IMR-90 (cell line): ENCODE data around the gene ELMO1. TPM values are rescaled to one million over a fixed set of nuclear protein-coding genes. Genes with fewer than 3 reads are reported as not detected.

Experiments used
- ATAC-seq: fragments of 200-7000 bp; cut with Tn5 transposase; 2 replicates; pipeline ENCODE4 v1.9.1; 2020; ENCODE audit warnings: low read depth, mild to moderate bottlenecking, moderate library complexity
- BruUV-seq: library from RNA; stranded (reverse); fragments of 400-500 nt; replicated peaks from 2 replicates; lab custom pipeline; 2021; lab: Mats Ljungman, UMichigan
- CTCF ChIA-PET: fragments of 300-600 bp; formaldehyde crosslinking; extraction: SDS; loops from one replicate; lab custom pipeline; 2021; ENCODE audit warnings: antibody characterized with exemption; lab: Yijun Ruan, JAX
- POLR2A ChIA-PET: fragments of 300-600 bp; sonication (Branson Sonifier 250); formaldehyde crosslinking; loops from one replicate; lab custom pipeline; 2022; ENCODE audit warnings: antibody characterized with exemption; ENCODE audit not compliant: unreplicated experiment; lab: Charles Lee
- DNase-seq: peaks from one replicate; pipeline ENCODE4 v3.0.0; 2013
- H2AFZ ChIP-seq: replicated peaks from 2 replicates; pipeline ENCODE3; 2013; ENCODE audit warnings: low read length, mild to moderate bottlenecking; ENCODE audit not compliant: poor library complexity
- H2AK5ac ChIP-seq: 2 replicates; pipeline ENCODE4 v1.6.1; 2013; ENCODE audit warnings: low read depth, low read length, inconsistent platforms
- H2AK9ac ChIP-seq: replicated peaks from 2 replicates; pipeline ENCODE3; 2013; ENCODE audit warnings: mild to moderate bottlenecking, low read depth, low read length, moderate library complexity; ENCODE audit not compliant: poor library complexity
- H2BK120ac ChIP-seq: 2 replicates; pipeline ENCODE4 v1.6.1; 2013; ENCODE audit warnings: low read depth, low read length, inconsistent platforms
- H2BK15ac ChIP-seq: 3 replicates; pipeline ENCODE4 v1.6.1; 2013; ENCODE audit warnings: low read depth, low read length, inconsistent platforms
- H2BK20ac ChIP-seq: 2 replicates; pipeline ENCODE4 v1.6.1; 2013; ENCODE audit warnings: low read depth, mild to moderate bottlenecking, inconsistent platforms, low read length, moderate library complexity
- H2BK5ac ChIP-seq: 2 replicates; pipeline ENCODE4 v1.6.1; 2013; ENCODE audit warnings: mild to moderate bottlenecking, low read depth, low read length, inconsistent platforms; ENCODE audit not compliant: poor library complexity, severe bottlenecking
- H3K14ac ChIP-seq: replicated peaks from 2 replicates; pipeline ENCODE4 v1.6.1; 2013; ENCODE audit warnings: low read depth, low read length, inconsistent platforms
- H3K18ac ChIP-seq: 2 replicates; pipeline ENCODE4 v1.6.1; 2013; ENCODE audit warnings: low read depth, low read length, control low read depth
- H3K23ac ChIP-seq: 2 replicates; pipeline ENCODE4 v1.6.1; 2013; ENCODE audit warnings: low read depth, low read length, inconsistent platforms
- H3K27ac ChIP-seq: 2 replicates; pipeline ENCODE4 v1.5.1; 2013; ENCODE audit warnings: mild to moderate bottlenecking, control low read depth, low read length; ENCODE audit not compliant: insufficient read depth
- H3K27me3 ChIP-seq: 2 replicates; pipeline ENCODE4 v1.6.1; 2013; ENCODE audit warnings: low read length; ENCODE audit not compliant: control insufficient read depth, insufficient read depth
- H3K36me3 ChIP-seq: 2 replicates; pipeline ENCODE4 v1.6.1; 2013; ENCODE audit warnings: low read length, mixed read lengths; ENCODE audit not compliant: control insufficient read depth, insufficient read depth
- H3K4ac ChIP-seq: 2 replicates; pipeline ENCODE4 v1.6.1; 2013; ENCODE audit warnings: low read depth, low read length, inconsistent platforms
- H3K4me1 ChIP-seq: 2 replicates; pipeline ENCODE4 v1.6.1; 2013; ENCODE audit warnings: low read length, mixed read lengths; ENCODE audit not compliant: control insufficient read depth, insufficient read depth
- H3K4me2 ChIP-seq: 2 replicates; pipeline ENCODE4 v1.6.1; 2013; ENCODE audit warnings: low read depth, mild to moderate bottlenecking, control low read depth, low read length, moderate library complexity
- H3K4me3 ChIP-seq: 2 replicates; pipeline ENCODE4 v1.5.1; 2013; ENCODE audit warnings: low read depth, mild to moderate bottlenecking, control low read depth, low read length, moderate library complexity; ENCODE audit not compliant: insufficient read depth
- H3K56ac ChIP-seq: 2 replicates; pipeline ENCODE4 v1.6.1; 2013; ENCODE audit warnings: low read length, inconsistent platforms; ENCODE audit not compliant: insufficient read depth; ENCODE audit errors: extremely low read depth
- H3K79me1 ChIP-seq, 2 experiments: 2 replicates each; pipeline ENCODE4 v1.6.1; 2013; ENCODE audit warnings: low read length in 2 of 2, inconsistent platforms in 1 of 2, low read depth in 1 of 2
- H3K9ac ChIP-seq: 2 replicates; pipeline ENCODE4 v1.6.1; 2013; ENCODE audit warnings: low read depth, low read length, control low read depth
- H3K9me1 ChIP-seq: 2 replicates; pipeline ENCODE4 v1.6.1; 2013; ENCODE audit warnings: low read length, inconsistent platforms; ENCODE audit not compliant: insufficient read depth
- H3K9me3 ChIP-seq: 2 replicates; pipeline ENCODE4 v1.6.1; 2013; ENCODE audit warnings: low read length; ENCODE audit not compliant: control insufficient read depth, insufficient read depth
- H4K20me1 ChIP-seq: 2 replicates; pipeline ENCODE4 v1.6.1; 2013; ENCODE audit warnings: low read length, inconsistent platforms; ENCODE audit not compliant: insufficient read depth
- H4K5ac ChIP-seq: 2 replicates; pipeline ENCODE4 v1.6.1; 2013; ENCODE audit warnings: mild to moderate bottlenecking, low read depth, low read length, control low read depth
- H4K8ac ChIP-seq, 2 experiments: 2 replicates each; pipeline ENCODE4 v1.6.1; 2013; ENCODE audit warnings: low read depth in 2 of 2, low read length in 2 of 2, control low read depth in 1 of 2, inconsistent platforms in 1 of 2
- H4K91ac ChIP-seq: 2 replicates; pipeline ENCODE4 v1.6.1; 2013; ENCODE audit warnings: low read depth, low read length, inconsistent platforms; ENCODE audit not compliant: insufficient read depth
- BHLHE40 ChIP-seq: fragments of 150-350 bp; IDR thresholded peaks from 2 replicates; pipeline ENCODE4 v1.6.1; 2016; ENCODE audit warnings: mild to moderate bottlenecking, low read depth, low read length
- CEBPB ChIP-seq: IDR thresholded peaks from 2 replicates; pipeline ENCODE4 v1.6.1; 2012; ENCODE audit warnings: low read depth, low read length, improper control_type of control experiment
- CHD1 ChIP-seq: IDR thresholded peaks from 2 replicates; pipeline ENCODE4 v1.6.1; 2012; ENCODE audit warnings: low read depth, low read length, improper control_type of control experiment
- CTCF ChIP-seq: conservative IDR thresholded peaks from 2 replicates; pipeline ENCODE4 v1.5.1; 2012; ENCODE audit warnings: mild to moderate bottlenecking, low read depth, low read length, improper control_type of control experiment
- ELK1 ChIP-seq: fragments of 150-350 bp; IDR thresholded peaks from 2 replicates; pipeline ENCODE4 v1.6.1; 2016; ENCODE audit warnings: low read depth, mild to moderate bottlenecking, low read length, moderate library complexity, borderline replicate concordance
- FOS ChIP-seq: fragments of 150-350 bp; IDR thresholded peaks from 2 replicates; pipeline ENCODE4 v1.6.1; 2016; ENCODE audit warnings: low read depth, low read length
- MAFK ChIP-seq: IDR thresholded peaks from 2 replicates; pipeline ENCODE4 v1.6.1; 2012; ENCODE audit warnings: low read depth, low read length, improper control_type of control experiment
- MAZ ChIP-seq: IDR thresholded peaks from 2 replicates; pipeline ENCODE4 v1.6.1; 2012; ENCODE audit warnings: low read depth, mild to moderate bottlenecking, low read length, improper control_type of control experiment, moderate library complexity, borderline replicate concordance
- MXI1 ChIP-seq: IDR thresholded peaks from 2 replicates; pipeline ENCODE4 v1.6.1; 2012; ENCODE audit warnings: low read depth, mild to moderate bottlenecking, low read length, moderate library complexity, borderline replicate concordance
- NFE2L2 ChIP-seq: fragments of 150-350 bp; IDR thresholded peaks from 2 replicates; pipeline ENCODE4 v1.6.1; 2016; ENCODE audit warnings: low read depth, mild to moderate bottlenecking, low read length
- POLR2A ChIP-seq: IDR thresholded peaks from 2 replicates; pipeline ENCODE4 v1.6.1; 2012; ENCODE audit warnings: mild to moderate bottlenecking, low read depth, low read length
- RAD21 ChIP-seq: IDR thresholded peaks from 2 replicates; pipeline ENCODE4 v1.6.1; 2012; ENCODE audit warnings: low read length, improper control_type of control experiment
- RCOR1 ChIP-seq: IDR thresholded peaks from 2 replicates; pipeline ENCODE4 v1.6.1; 2012; ENCODE audit warnings: mild to moderate bottlenecking, low read length, improper control_type of control experiment; ENCODE audit not compliant: insufficient replicate concordance
- RFX5 ChIP-seq: IDR thresholded peaks from 2 replicates; pipeline ENCODE4 v1.8.0; 2012; ENCODE audit warnings: low read depth, mild to moderate bottlenecking, low read length, moderate library complexity
- SMC3 ChIP-seq: fragments of 150-350 bp; IDR thresholded peaks from 2 replicates; pipeline ENCODE4 v1.6.1; 2016; ENCODE audit warnings: low read depth, mild to moderate bottlenecking, antibody characterized with exemption, low read length, moderate library complexity
- USF2 ChIP-seq: fragments of 150-350 bp; IDR thresholded peaks from 2 replicates; pipeline ENCODE4 v1.6.1; 2017; ENCODE audit warnings: mild to moderate bottlenecking, antibody characterized with exemption, low read length, low read depth
- WGBS, 2 experiments: methylation state at CpG; one replicate each; pipeline versions ENCODE4 v1.1.5 to v1.1.7; 2013; ENCODE audit warnings: missing lambda C conversion rate in 2 of 2; ENCODE audit not compliant: insufficient read length in 1 of 2; ENCODE audit errors: extremely low coverage in 2 of 2; 5-methylcytosine and 5-hydroxymethylcytosine counted together
- dilution Hi-C: fragments of 300-500 bp; cut with HindIII; formaldehyde crosslinking; loops from one replicate; pipeline ENCODE4 v1.14.3; 2018; ENCODE audit warnings: low sequenced_read_pairs; ENCODE audit not compliant: unreplicated experiment
- in situ Hi-C: fragments of 300-500 bp; cut with MboI; formaldehyde crosslinking; loops from 3 replicates; pipeline ENCODE4 v1.14.3; 2019; ENCODE audit warnings: low sequenced_read_pairs, inconsistent platforms, mixed read lengths
- intact Hi-C: fragments of 100-400 bp; cut with micrococcal nuclease; formaldehyde crosslinking; loops from 2 replicates; pipeline ENCODE4 v1.10.0; 2022
- polyA plus RNA-seq, 3 experiments: library from polyadenylated mRNA; depleted of rRNA; stranded (reverse); fragments of >200 nt; gene quantifications; 2 replicates each; pipeline ENCODE4 v1.2.3, GENCODE V29; 2012; ENCODE audit warnings: low replicate concordance in 1 of 3
- total RNA-seq: library from RNA; depleted of rRNA; stranded (reverse); fragments of >200 nt; gene quantifications from 2 replicates; pipeline ENCODE4 v1.2.3, GENCODE V29; 2012

ELMO1 gene
- total and polyA plus RNA-seq, 2 of the 4 experiments (the other 2 are of a cell fraction) = 0.03 TPM; not detected in 1

- CTCF ChIA-PET = no interaction called here
- intact Hi-C loops (no loop called here), in situ Hi-C loops (loop anchor here (25.0 kb wide), 1 partner anchor 500 kb away; no protein-coding TSS in a partner anchor), dilution Hi-C loops (no loop called here)
- Histone ChIP-seq H2AK5ac (no peak overlapping the region), H3K4me1 (no peaks in the 10 kb centered on the region), H4K5ac (no peak overlapping the region), H2AK9ac (no peak overlapping the region), H4K91ac (no peak overlapping the region), H3K9me1 (no peaks in the 10 kb centered on the region), H4K20me1 (no peaks in the 10 kb centered on the region), H3K79me1 (no peaks in the 10 kb centered on the region), H2BK20ac (no peak overlapping the region), H3K23ac (no peak overlapping the region), H3K4me3 (no peak overlapping the region), H3K14ac (no peak overlapping the region), H2BK15ac (no peak overlapping the region), H3K9me3 (no peaks in the 10 kb centered on the region), H3K4ac (no peak overlapping the region), H3K9ac (no peak overlapping the region), H3K27ac (no peak overlapping the region), H2BK120ac (no peak overlapping the region), H3K56ac (no peak overlapping the region), H4K8ac (no peak overlapping the region), H3K18ac (no peak overlapping the region), H3K4me2 (no peak overlapping the region), H3K36me3 (no peaks in the 10 kb centered on the region), H2BK5ac (no peak overlapping the region), H2AFZ (no peak overlapping the region), H3K27me3 (peaks cover 2% of the 10 kb centered on the region; the same call in 1 of the 2 replicates)
- POLR2A ChIA-PET = no interaction called here
- TF ChIP-seq BHLHE40 (no peak), RAD21 (no peak), CEBPB (no peak), MAZ (no peak), FOS (no peak), CHD1 (no peak), CTCF (no peak), MXI1 (no peak), NFE2L2 (no peak), USF2 (no peak), ELK1 (no peak), RCOR1 (no peak), MAFK (no peak), RFX5 (no peak), SMC3 (no peak), POLR2A (no peak)
- BruUV-seq = no TSS peak
- DNase-seq = no peak
- no CpG with 5 or more reads among the region's 2 CpGs for WGBS, 2 experiments
- no peak for ATAC-seq
Measured at GRCh38 chr7:37187179-37187578, 261.5 kb downstream of the ELMO1 start.
